D721Med (cell line): ENCODE data around the gene HEATR3.

Experiments
- DNase-seq: peaks from one replicate; pipeline ENCODE4 v3.0.0; 2011; ENCODE audit warnings: low spot score; ENCODE audit not compliant: insufficient read length
- FAIRE-seq: peaks from 2 replicates; lab custom pipeline; 2011; peaks lifted over from hg19 to GRCh38; lab: Jason Lieb, UNC
- CTCF ChIP-seq: IDR thresholded peaks from 2 replicates; pipeline ENCODE4 v1.5.1; 2012; ENCODE audit warnings: mild to moderate bottlenecking, control low read depth; ENCODE audit not compliant: insufficient read depth; ENCODE audit errors: missing control alignments

The HEATR3 gene

GRCh38 chr16:50068550-50068949 is 2.8 kb downstream of the HEATR3 start:
- no peak for TF ChIP-seq CTCF
- DNase-seq (no peak), FAIRE-seq (no peak)

GRCh38 chr16:50069060-50069459 is 3.3 kb downstream of the HEATR3 start:
- TF ChIP-seq CTCF, result no peak
- FAIRE-seq (no peak), DNase-seq (no peak)

- FAIRE-seq (no peak), DNase-seq (no peak)
- no peak for TF ChIP-seq CTCF
Measured at GRCh38 chr16:50071075-50071671, 5.4 kb downstream of the HEATR3 start.

GRCh38 chr16:50072730-50073129 is 7.0 kb downstream of the HEATR3 start:
- TF ChIP-seq CTCF, result no peak
- FAIRE-seq (no peak), DNase-seq (no peak)

- FAIRE-seq, result no peak
- no peak for TF ChIP-seq CTCF
- no peak for DNase-seq
Measured at GRCh38 chr16:50079397-50080140, 13.8 kb downstream of the HEATR3 start.

GRCh38 chr16:50081428-50082018 is 15.8 kb downstream of the HEATR3 start:
- FAIRE-seq (no peak), DNase-seq (no peak)
- TF ChIP-seq CTCF, result no peak

- FAIRE-seq (no peak), DNase-seq (no peak)
- no peak for TF ChIP-seq CTCF
Measured at GRCh38 chr16:50083996-50084395, 18.2 kb downstream of the HEATR3 start.
